SU-DHL-6 (cell line): ENCODE data around the gene UNK.
A peak's percentile ranks its signal among the peaks of the same experiment; 100 is the strongest.

Experiments
- H2AFZ ChIP-seq: fragments of 200-600 bp; sonication (generic); 2 replicates; pipeline ENCODE4 v1.6.1; 2014; ENCODE audit warnings: low read depth, mild to moderate bottlenecking, moderate library complexity, mixed read lengths, antibody characterized with exemption, low read length; ENCODE audit not compliant: severe bottlenecking
- H3F3A ChIP-seq: fragments of 200-600 bp; shearing (Covaris generic); 2 replicates; pipeline ENCODE4 v1.6.0; 2016; ENCODE audit warnings: antibody characterized with exemption, mild to moderate bottlenecking; ENCODE audit not compliant: insufficient read depth
- H3K27ac ChIP-seq: fragments of 200-600 bp; sonication (generic); 2 replicates; pipeline ENCODE4 v1.5.1; 2016; ENCODE audit warnings: low read depth, mild to moderate bottlenecking, low read length, moderate library complexity, mixed read lengths
- H3K27me3 ChIP-seq: fragments of 200-600 bp; sonication (generic), shearing (Covaris generic); 2 replicates; pipeline ENCODE4 v1.6.0; 2014; ENCODE audit warnings: mild to moderate bottlenecking, low read length
- H3K36me3 ChIP-seq: fragments of 200-600 bp; sonication (generic); 2 replicates; pipeline ENCODE4 v1.6.1; 2014; ENCODE audit warnings: mild to moderate bottlenecking, low read length, mixed read lengths
- H3K4me2 ChIP-seq: fragments of 300-600, 200-600 bp; shearing (Covaris generic), sonication (generic); 2 replicates; pipeline ENCODE4 v1.6.0; 2014; ENCODE audit warnings: low read length, low read depth, mild to moderate bottlenecking; ENCODE audit not compliant: poor library complexity, severe bottlenecking
- H3K4me3 ChIP-seq: fragments of 200-600 bp; sonication (generic); 2 replicates; pipeline ENCODE4 v1.5.1; 2014; ENCODE audit warnings: antibody characterized with exemption, low read length, mild to moderate bottlenecking, mixed read lengths; ENCODE audit not compliant: insufficient read depth, poor library complexity, severe bottlenecking
- H3K79me2 ChIP-seq: fragments of 200-600 bp; sonication (generic); 2 replicates; pipeline ENCODE4 v1.6.1; 2014; ENCODE audit warnings: mild to moderate bottlenecking, low read length, moderate library complexity; ENCODE audit not compliant: insufficient read depth
- H3K9ac ChIP-seq: fragments of 200-600 bp; sonication (generic); 2 replicates; pipeline ENCODE4 v1.7.0; 2014; ENCODE audit warnings: mild to moderate bottlenecking, low read length
- H3K9me2 ChIP-seq: fragments of 200-600 bp; sonication (generic); replicated peaks from 2 replicates; pipeline ENCODE4 v1.6.1; 2014; ENCODE audit warnings: low read length; ENCODE audit not compliant: insufficient read depth
- H3K9me3 ChIP-seq: fragments of 200-600 bp; sonication (generic); 2 replicates; pipeline ENCODE4 v1.6.1; 2014; ENCODE audit warnings: low read length, mixed read lengths; ENCODE audit not compliant: insufficient read depth
- H4K20me1 ChIP-seq: fragments of 200-600 bp; sonication (generic); 2 replicates; pipeline ENCODE4 v1.6.1; 2014; ENCODE audit warnings: low read depth, mild to moderate bottlenecking, antibody characterized with exemption, low read length, moderate library complexity, mixed read lengths
- EZH2phosphoT487 ChIP-seq: fragments of 200-600 bp; sonication (generic), shearing (Covaris generic); conservative IDR thresholded peaks from 2 replicates; pipeline ENCODE4 v1.6.1; 2018; ENCODE audit warnings: mild to moderate bottlenecking, antibody characterized with exemption, low read length, moderate library complexity, mixed read lengths
- TF ChIP-seq, protein P1 (sequence below): fragments of 200-600 bp; sonication (generic); IDR thresholded peaks from one replicate; pipeline ENCODE4 v1.5.1; 2017; ENCODE audit warnings: antibody characterized with exemption, mild to moderate bottlenecking, low read length, moderate library complexity; ENCODE audit not compliant: insufficient read depth, poor library complexity, severe bottlenecking

UNK gene

GRCh38 chr17:75762513-75763268 is 21.9 kb upstream of the UNK start:
- Histone ChIP-seq H3K79me2 (no peaks in the 10 kb centered on the region), H3K27me3 (no peaks in the 10 kb centered on the region), H3K27ac (no peak overlapping the region), H3K36me3 (no peaks in the 10 kb centered on the region), H2AFZ (no peak overlapping the region), H3K9me3 (no peaks in the 10 kb centered on the region), H4K20me1 (no peaks in the 10 kb centered on the region), H3F3A (no peaks in the 10 kb centered on the region), H3K4me2 (no peak overlapping the region), H3K4me3 (no peak overlapping the region), H3K9ac (no peak overlapping the region), H3K9me2 (no peaks in the 10 kb centered on the region)
- TF ChIP-seq, protein P1, sequence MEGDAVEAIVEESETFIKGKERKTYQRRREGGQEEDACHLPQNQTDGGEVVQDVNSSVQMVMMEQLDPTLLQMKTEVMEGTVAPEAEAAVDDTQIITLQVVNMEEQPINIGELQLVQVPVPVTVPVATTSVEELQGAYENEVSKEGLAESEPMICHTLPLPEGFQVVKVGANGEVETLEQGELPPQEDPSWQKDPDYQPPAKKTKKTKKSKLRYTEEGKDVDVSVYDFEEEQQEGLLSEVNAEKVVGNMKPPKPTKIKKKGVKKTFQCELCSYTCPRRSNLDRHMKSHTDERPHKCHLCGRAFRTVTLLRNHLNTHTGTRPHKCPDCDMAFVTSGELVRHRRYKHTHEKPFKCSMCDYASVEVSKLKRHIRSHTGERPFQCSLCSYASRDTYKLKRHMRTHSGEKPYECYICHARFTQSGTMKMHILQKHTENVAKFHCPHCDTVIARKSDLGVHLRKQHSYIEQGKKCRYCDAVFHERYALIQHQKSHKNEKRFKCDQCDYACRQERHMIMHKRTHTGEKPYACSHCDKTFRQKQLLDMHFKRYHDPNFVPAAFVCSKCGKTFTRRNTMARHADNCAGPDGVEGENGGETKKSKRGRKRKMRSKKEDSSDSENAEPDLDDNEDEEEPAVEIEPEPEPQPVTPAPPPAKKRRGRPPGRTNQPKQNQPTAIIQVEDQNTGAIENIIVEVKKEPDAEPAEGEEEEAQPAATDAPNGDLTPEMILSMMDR, result no peak
- TF ChIP-seq EZH2phosphoT487, result no peak

- Histone ChIP-seq H3K4me2 (no peak overlapping the region), H3K9ac (no peak overlapping the region), H3K9me3 (no peaks in the 10 kb centered on the region), H3K4me3 (no peak overlapping the region), H3K27ac (no peak overlapping the region), H3K27me3 (no peaks in the 10 kb centered on the region), H3K79me2 (no peaks in the 10 kb centered on the region), H3K36me3 (no peaks in the 10 kb centered on the region), H2AFZ (no peak overlapping the region), H4K20me1 (no peaks in the 10 kb centered on the region), H3F3A (no peaks in the 10 kb centered on the region), H3K9me2 (no peaks in the 10 kb centered on the region)
- TF ChIP-seq, protein P1, result no peak
- TF ChIP-seq EZH2phosphoT487, result no peak
These were observed 21.4 kb upstream of the UNK start for GRCh38 chr17:75763269-75763607.

GRCh38 chr17:75763613-75764416 is 20.8 kb upstream of the UNK start:
- TF ChIP-seq, protein P1, result no peak
- TF ChIP-seq EZH2phosphoT487, result no peak
- Histone ChIP-seq H3K27ac (no peak overlapping the region), H2AFZ (peak overlapping the region; percentile 97), H3K9me2 (no peaks in the 10 kb centered on the region), H4K20me1 (no peaks in the 10 kb centered on the region), H3K4me2 (peak overlapping the region; percentile 81), H3K27me3 (no peaks in the 10 kb centered on the region), H3K79me2 (no peaks in the 10 kb centered on the region), H3F3A (no peaks in the 10 kb centered on the region), H3K9me3 (no peaks in the 10 kb centered on the region), H3K9ac (peak overlapping the region; percentile 61), H3K4me3 (peak overlapping the region; percentile 60), H3K36me3 (no peaks in the 10 kb centered on the region)
